SH-SY5Y (cell line): Measurements from ENCODE around the gene ATP6V0A4.

Source experiments
- GATA2 ChIP-seq: IDR thresholded peaks from 2 replicates; pipeline ENCODE4 v1.6.1; 2011; ENCODE audit warnings: mild to moderate bottlenecking, low read depth, low read length
- GATA3 ChIP-seq: IDR thresholded peaks from 2 replicates; pipeline ENCODE4 v1.6.1; 2011; ENCODE audit warnings: low read depth, mild to moderate bottlenecking, low read length, moderate library complexity

- no peak for TF ChIP-seq GATA2
- no peak for TF ChIP-seq GATA3
Measured at GRCh38 chr7:138822867-138823535, 25.0 kb upstream of the ATP6V0A4 start.
